ENCODE data around the gene C16orf54.

GRCh38 chr16:29708917-29709600, 36.7 kb downstream of the C16orf54 start:
- no peak for TF ChIP-seq CTCF (IDR thresholded peaks at IDR 0.05)
- TF ChIP-seq EP300 (IDR thresholded peaks at IDR 0.05): no peak

Data from sigmoid colon (tissue), 4 donors.